ENCODE results near the gene LIMS2.

The LIMS2 gene

DNA sequence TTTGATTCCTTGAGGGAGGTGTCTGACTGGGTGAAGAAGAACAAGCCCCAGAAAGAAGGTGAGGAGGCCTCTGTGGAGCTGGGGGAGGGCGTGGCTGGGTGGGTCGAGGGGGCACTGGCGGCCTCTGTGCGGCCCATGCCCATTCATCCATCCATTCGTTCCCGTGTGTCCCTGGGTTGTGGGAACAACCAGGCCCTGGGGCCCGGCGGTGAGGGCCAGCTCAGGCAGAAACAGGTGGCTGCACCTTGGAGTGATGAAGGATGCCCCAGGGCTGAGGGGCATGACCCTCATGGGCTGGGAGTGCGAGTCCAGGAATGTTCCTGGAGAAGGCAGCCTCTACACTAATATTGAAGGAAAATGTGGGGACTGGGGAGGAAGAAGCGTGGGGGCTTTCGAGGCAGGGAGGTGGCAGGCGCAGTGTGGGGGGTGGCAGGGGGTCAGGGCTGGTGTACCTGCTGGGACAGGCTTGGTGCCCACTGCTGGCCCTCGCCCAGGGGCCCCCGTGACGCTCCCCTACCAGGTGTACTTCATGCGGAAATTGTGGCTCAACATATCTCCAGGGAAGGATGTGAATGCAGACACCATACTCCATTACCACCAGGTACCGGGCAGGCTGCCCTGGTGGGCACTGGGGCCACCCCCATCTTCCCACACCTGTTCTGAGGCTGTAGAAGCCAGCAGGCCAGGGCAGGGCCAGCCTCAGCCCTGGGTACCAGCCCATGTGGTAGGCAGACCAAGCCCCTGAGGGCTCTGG lies 40.5 kb downstream of the LIMS2 start:
- no peak for DNase-seq (ENCODE audit: low read depth, low spot score)

DNA sequence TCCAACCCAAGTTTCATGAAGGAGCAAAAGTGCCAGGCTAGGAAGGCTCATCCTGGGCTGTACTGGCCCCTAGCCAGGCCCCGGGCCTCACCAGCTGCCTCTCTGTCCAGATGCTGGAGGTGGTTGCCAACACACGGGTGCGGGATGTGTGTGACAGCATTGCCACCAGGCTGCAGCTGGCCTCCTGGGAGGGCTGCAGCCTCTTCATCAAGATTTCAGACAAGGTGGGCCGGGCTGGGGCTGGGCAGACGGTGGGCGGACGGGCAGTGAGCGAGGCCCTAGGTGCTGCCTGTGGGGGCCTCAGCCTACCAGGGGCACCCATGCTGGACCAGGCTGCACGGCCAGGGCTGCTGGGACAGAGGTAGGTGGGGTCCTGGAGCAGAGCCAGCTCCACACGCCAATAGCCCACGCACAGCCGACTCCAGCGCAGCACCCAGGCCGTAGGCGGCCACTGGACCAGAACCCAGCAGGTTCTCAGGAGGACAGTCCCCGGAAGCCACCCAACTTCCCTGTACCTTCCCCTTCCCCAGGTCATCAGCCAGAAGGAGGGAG lies 41.2 kb downstream of the LIMS2 start:
- no peak for DNase-seq (ENCODE audit: low read depth, low spot score)

DNA sequence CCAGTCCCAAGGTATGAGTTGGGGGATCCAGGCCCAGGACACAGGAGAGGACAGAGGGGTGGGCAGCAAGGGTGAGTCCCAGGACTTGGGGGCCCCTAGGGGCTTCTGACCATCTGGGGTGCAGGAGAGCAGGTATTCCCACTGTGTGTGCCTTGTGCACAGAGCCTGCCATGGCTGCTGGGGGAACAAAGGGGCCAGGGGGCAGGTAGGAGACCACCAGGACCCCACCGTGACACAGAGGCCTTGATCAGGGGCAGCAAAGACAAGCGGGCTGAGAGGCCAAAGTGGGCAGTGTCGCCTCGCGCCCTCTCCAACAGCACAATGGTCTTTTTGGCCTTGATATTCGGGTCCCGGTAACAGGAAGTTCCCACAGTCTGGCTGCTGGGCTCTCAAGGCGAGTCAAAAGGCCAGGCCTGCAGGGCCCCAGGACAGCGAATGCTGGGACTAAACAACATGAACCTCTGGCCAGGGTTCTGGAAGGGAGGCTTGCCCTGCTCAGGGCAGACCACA lies 41.7 kb downstream of the LIMS2 start:
- no peak for DNase-seq (ENCODE audit: low read depth, low spot score)

DNA sequence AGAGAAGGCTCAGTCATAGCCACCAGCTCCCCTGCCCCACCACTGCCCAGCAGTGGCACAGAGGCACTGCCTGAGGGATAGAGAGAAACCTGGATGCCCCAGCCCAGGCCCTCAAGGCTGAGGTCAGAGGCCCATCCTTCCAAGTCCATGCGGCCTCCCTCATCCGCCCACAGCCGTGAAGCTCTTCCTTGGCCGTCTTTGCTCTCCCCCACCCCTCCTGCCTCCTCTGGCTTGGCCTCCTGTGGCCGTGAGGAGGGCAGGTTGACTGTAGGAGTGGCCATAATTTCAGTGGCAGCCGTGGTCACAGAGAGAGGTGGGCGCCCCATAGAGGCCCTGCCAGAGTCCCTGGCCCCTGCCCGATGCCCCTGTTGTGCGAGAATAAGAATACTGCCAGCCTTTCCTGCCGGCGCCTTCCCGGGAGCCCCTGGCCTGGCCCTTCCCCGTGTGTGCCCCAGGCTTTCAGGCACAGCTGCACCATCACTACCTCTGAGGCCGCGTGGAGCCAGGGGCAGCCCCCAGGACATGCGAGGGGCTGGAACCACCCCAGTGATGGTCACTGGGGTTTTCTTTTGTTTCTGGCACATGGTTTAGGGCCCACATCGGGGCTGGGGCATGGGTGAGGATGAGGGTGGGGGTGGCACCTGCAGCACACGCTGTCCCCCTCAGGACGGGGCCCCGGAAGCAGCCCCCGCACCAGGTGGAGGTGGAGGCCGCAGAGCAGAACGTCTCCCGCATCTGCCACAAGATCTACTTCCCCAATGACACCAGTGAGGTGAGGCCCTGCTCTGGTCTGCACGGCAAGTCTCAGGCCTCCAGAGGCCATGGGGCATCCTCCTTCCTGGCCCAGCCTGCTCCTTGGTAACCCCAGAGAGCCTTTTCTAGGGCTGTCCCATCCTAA lies 42.5 kb downstream of the LIMS2 start:
- no peak for DNase-seq (ENCODE audit: low read depth, low spot score)

DNA sequence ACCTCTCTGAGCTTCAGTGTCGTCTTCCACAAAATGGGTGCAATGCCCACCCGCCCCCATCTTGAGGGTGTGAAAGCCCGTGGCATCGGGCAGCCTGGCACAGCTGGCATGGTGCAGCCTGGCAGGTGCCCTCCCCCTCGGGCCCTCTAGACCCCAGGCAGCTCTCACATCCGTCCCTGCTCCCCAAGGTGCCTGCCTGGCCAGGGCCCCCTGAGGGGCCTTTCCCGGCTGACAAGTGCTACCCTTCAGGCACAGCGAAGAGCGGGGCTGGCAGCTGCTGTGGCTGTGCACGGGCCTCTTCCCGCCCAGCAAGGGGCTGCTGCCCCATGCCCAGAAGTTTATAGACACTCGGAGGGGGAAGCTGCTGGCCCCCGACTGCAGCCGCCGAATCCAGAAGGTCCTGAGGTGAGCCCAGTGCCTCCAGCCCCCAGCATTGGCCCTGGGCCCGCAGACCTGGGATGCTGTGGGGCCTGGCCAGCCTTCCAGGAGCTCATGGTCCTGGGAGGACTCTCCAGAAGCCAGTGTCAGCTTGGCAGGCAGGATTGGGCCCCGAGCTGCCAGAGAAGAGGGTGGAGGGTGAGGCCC lies 43.2 kb downstream of the LIMS2 start:
- no peak for DNase-seq (ENCODE audit: low read depth, low spot score)

- no peak for DNase-seq (ENCODE audit: low read depth, low spot score)
Observed at GRCh38 chr2:127631541-127631996, 43.8 kb downstream of the LIMS2 start.

- DNase-seq (ENCODE audit: low read depth, low spot score), result no peak
Observed at GRCh38 chr2:127630864-127631540, 44.3 kb downstream of the LIMS2 start.

DNA sequence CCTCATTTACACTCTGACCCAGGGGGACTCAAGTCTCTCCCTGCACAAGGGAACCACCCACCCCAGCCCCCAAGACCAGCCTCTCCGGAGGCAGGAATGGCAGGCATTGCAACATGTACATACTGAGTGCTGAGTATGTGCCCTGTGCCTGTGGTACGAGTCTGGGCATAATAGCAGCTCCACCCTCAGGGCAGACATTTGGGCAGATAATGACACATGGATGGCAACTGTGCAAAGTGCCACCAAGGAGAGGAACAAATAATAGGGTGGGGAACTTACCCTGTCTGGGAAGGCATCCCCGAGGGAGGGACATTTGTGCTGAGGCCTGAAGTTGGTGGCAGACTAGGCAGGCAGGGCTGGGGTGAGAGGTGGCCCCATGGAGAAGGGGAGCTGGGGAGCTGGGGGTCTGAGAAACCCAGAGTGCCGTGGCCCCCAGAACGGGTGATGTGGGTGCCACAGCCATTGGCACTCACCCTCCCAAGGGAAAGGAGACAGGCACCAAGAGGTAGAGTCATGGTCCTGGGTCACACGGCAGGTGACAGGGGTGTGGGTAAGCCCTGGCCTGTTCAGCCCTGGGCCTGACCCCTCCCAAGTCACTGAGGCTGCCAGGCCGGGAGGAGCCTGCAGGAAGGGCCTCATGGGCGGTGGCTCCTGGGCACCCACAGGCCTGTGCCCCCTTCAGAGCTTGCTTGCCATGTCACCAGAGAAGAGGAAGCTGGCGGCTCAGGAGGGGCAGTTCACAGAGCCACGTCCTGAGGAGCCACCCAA lies 45.0 kb downstream of the LIMS2 start:
- DNase-seq (ENCODE audit: low read depth, low spot score), result no peak

GRCh38 chr2:127629637-127630036 lies 45.7 kb downstream of the LIMS2 start:
- DNase-seq (ENCODE audit: low read depth, low spot score), result no peak

DNA sequence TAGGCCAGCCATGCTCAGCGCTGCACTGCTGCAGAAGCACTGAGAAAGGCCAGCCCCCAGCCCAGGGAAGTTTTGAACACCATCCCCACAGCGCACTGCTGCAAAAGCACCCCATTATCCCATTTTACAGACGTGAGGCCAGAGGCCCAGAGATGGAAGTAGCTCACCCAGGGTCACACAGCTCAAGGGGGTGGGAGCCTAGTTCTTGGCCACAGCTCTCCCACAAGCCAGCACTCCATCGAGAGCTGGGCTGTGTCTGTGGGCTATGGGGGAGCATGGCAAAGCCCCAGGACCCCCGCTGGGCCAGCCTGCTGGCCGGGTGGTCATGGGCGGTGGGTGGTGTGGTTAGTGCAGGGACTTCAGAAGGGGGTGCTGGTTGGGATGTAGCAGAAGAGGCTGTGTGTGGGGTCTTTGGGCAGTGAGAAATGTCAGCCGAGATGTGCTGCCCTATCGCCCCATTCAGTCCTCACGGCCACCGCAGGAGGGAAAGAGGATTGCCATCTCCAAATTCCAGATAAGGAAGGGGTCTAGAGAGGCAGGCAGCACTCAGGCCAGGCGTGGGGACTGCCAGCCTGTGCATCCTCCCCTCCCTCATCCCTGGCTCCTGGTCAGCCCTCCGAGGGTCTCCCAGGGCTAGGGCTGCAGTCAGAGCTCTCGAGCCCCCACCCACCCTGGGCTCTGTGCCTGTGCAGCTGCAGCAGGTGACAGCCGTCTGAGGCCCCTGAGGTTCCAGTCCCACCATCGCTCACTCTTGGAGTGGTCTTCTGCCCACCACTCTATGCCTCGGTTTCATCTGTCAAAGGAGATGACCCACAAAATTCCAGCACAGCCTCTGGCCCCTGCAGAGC lies 46.3 kb downstream of the LIMS2 start:
- no peak for DNase-seq (ENCODE audit: low read depth, low spot score)

- DNase-seq (ENCODE audit: low read depth, low spot score), result no peak
Observed at GRCh38 chr2:127627740-127628571, 47.4 kb downstream of the LIMS2 start.

DNA sequence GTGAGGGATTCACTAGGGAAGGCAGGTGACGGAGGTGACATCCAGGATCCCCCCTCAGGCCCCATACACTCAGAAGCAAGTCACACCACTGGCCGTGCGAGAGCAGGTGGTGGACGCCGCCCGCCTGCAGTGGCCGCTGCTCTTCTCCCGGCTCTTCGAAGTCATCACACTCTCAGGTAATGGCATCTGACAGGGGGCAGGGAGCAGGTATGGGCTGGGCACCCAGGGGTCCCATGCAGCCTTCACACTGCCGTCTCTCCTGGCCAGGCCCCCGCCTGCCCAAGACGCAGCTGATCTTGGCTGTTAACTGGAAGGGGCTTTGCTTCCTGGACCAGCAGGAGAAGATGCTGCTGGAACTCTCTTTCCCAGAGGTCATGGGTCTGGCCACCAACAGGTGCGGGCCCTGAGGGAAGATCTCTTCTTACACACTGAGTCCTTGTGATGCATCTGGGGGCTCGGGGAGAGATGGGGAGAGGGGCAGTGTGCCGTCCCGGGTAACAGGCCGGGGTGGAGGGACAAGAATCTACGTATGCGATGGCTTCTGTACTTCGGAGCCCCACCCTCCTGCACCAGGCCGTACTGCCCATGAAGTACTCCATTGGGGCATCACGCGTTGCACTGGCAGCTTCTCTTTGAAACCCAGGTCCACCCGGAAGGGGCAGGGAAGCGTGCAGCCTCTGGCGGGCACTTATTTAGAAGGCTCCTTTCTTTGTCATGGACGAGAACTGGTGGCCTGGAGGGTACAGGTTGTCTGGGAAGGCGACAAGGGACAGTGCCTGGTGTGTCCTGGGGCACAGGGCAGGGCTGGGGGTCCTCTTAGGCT lies 48.2 kb downstream of the LIMS2 start:
- no peak for DNase-seq (ENCODE audit: low read depth, low spot score)

- no peak for DNase-seq (ENCODE audit: low read depth, low spot score)
Observed at GRCh38 chr2:127626175-127626574, 49.2 kb downstream of the LIMS2 start.

DNA sequence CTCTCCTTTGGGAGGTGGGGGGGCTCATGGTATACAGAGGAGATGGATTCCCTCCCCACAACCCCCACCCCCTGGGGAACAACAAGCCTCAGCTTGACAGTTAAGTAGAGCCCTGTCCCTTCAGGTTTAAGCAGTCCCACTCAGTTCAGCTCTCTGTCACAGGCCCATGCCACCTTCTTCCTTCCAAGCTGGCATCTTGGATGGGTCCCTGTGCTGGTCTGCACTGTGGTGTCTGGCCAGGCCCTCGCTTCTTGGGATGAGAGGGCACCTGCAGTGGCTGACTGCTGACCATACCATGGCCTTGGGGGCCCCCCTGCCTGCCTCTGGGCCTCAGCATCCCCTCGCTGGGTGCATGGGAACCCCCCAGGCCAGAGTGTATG lies 49.8 kb downstream of the LIMS2 start:
- no peak for DNase-seq (ENCODE audit: low read depth, low spot score)

DNA sequence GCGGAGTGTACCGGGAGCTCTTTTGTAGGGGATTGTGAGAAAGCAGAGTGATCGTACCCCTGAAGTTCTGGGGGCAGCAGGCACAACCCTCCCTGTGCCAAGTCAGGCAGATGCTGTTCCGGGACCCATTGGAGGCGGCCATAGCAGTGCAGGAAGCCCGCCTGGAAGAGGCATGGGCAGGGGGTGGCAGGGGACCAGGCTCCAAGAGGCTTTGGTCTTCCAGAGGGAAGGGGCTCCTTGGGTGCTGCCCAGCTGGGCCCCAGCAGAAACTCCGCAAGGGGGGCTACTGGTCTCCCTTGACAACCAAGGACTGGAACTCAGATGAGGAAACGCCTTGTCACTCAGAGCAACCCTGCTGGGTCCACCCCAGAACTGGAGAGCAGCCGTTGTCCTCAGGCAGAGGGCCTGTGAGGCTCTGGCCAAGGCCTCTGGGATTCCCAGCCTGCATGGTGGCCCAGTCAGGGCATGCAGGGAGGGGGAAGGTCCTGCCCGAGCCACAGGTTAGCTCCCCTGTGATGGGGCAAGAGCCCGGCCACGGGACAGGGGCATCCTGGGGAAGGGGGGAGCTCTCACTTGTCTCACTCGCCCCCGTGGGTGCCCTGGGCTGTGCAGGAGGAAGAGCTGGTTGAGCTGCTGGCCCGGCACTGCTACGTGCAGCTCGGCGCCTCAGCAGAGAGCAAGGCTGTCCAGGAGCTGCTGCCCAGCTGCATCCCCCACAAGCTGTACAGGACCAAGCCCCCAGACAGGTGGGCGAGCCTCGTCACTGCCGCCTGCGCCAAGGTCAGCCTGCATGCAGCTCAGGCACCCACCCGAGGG lies 50.4 kb downstream of the LIMS2 start:
- DNase-seq (ENCODE audit: low read depth, low spot score), result no peak

GRCh38 chr2:127624320-127624755 lies 51.0 kb downstream of the LIMS2 start:
- no peak for DNase-seq (ENCODE audit: low read depth, low spot score)
